Activated CD8-positive, alpha-beta memory T cell treated with anti-CD3 and anti-CD28 coated beads for 36 hours (primary cell): Measurements from ENCODE around the gene BLTP2. TPM values are rescaled to one million over a fixed set of nuclear protein-coding genes. Genes with fewer than 3 reads are reported as not detected.

ENCODE experiments used
- CTCF ChIA-PET: fragments of 350-600 bp; sonication (Branson Sonifier 250); formaldehyde crosslinking; loops from one replicate; lab custom pipeline; 2021; ENCODE audit warnings: antibody characterized with exemption; lab: Charles Lee
- POLR2A ChIA-PET: fragments of 350-600 bp; sonication (Branson Sonifier 250); formaldehyde crosslinking; loops from one replicate; lab custom pipeline; 2021; ENCODE audit warnings: antibody characterized with exemption; lab: Charles Lee
- total RNA-seq, 2 experiments: library from RNA; stranded (reverse); gene quantifications; one replicate each; pipeline ENCODE4 v1.2.3, GENCODE V29; 2021

The BLTP2 gene
- total RNA-seq, 2 experiments from 2014 or later: 202 to 216 TPM

GRCh38 chr17:28658342-28658741, 13.4 kb upstream of the BLTP2 start:
- ChIA-PET POLR2A (interaction anchor here (0.8 kb wide), 1 partner anchor 125 kb away, joined by 10 read pairs; no protein-coding TSS in a partner anchor), CTCF (interaction anchor here (0.9 kb wide), 1 partner anchor 14 kb away, joined by 3 read pairs; no protein-coding TSS in a partner anchor)

- POLR2A ChIA-PET: no interaction called here
- CTCF ChIA-PET: interaction anchor here (0.9 kb wide), 1 partner anchor 14 kb away, joined by 3 read pairs; no protein-coding TSS in a partner anchor
These were observed 12.8 kb upstream of the BLTP2 start for GRCh38 chr17:28657756-28658155.

GRCh38 chr17:28655160-28655559, 10.2 kb upstream of the BLTP2 start:
- POLR2A ChIA-PET: interaction anchor here (0.7 kb wide), 1 partner anchor 14 kb away, joined by 3 read pairs; no protein-coding TSS in a partner anchor
- CTCF ChIA-PET: no interaction called here

- POLR2A ChIA-PET: no interaction called here
- CTCF ChIA-PET: interaction anchor here (0.9 to 1.1 kb wide), 2 partner anchors 12 to 78 kb away, joined by 3 read pairs; partner anchors contain the start of gene TLCD1
These were observed 3.7 kb upstream of the BLTP2 start for GRCh38 chr17:28648698-28649097.

- POLR2A ChIA-PET: interaction anchor here (1.0 to 4.2 kb wide), 3 partner anchors 16 to 311 kb away, joined by 3 to 30 read pairs (median 12); partner anchors contain the start of genes IFT20, PROCA1, SDF2 and SUPT6H
- CTCF ChIA-PET: interaction anchor here (1.0 to 1.6 kb wide), 6 partner anchors 16 to 106 kb away, joined by 3 to 8 read pairs (median 3); partner anchors contain the start of genes RPL23A, SDF2 and SUPT6H
These were observed 1.2 kb upstream of the BLTP2 start for GRCh38 chr17:28646039-28646754.

GRCh38 chr17:28645576-28645939, 600 bp upstream of the BLTP2 start:
- ChIA-PET CTCF (interaction anchor here (0.9 to 3.1 kb wide), 7 partner anchors 17 to 106 kb away, joined by 3 to 15 read pairs (median 3); partner anchors contain the start of genes RPL23A, SDF2 and SUPT6H), POLR2A (interaction anchor here (0.5 to 4.2 kb wide), 8 partner anchors 13 to 81 kb away, joined by 3 to 30 read pairs (median 5); partner anchors contain the start of genes PIGS, PROCA1, SDF2 and SUPT6H)

- ChIA-PET POLR2A (interaction anchor here (0.6 to 4.2 kb wide), 9 partner anchors 12 to 67 kb away, joined by 3 to 30 read pairs (median 4); partner anchors contain the start of genes PROCA1, SDF2 and SUPT6H), CTCF (interaction anchor here (0.5 to 3.1 kb wide), 10 partner anchors 13 to 118 kb away, joined by 3 to 15 read pairs (median 3); partner anchors contain the start of genes PROCA1, SDF2 and SUPT6H)
These were observed 773 bp downstream of the BLTP2 start for GRCh38 chr17:28643983-28644786.

GRCh38 chr17:28641579-28641978, 3.4 kb downstream of the BLTP2 start:
- CTCF ChIA-PET: interaction anchor here (0.6 to 1.1 kb wide), 2 partner anchors 11 to 16 kb away, joined by 3 to 4 read pairs; no protein-coding TSS in a partner anchor
- POLR2A ChIA-PET: interaction anchor here (0.6 to 0.8 kb wide), 3 partner anchors 12 to 20 kb away, joined by 3 to 4 read pairs (median 3); partner anchors contain the start of genes SDF2 and SUPT6H

GRCh38 chr17:28635506-28635905, 9.5 kb downstream of the BLTP2 start:
- CTCF ChIA-PET: no interaction called here
- POLR2A ChIA-PET: no interaction called here

GRCh38 chr17:28634206-28634865, 10.6 kb downstream of the BLTP2 start:
- CTCF ChIA-PET: interaction anchor here (0.5 to 1.7 kb wide), 4 partner anchors 15 to 125 kb away, joined by 3 to 6 read pairs (median 4); no protein-coding TSS in a partner anchor
- POLR2A ChIA-PET: interaction anchor here (0.7 kb wide), 1 partner anchor 8 kb away, joined by 4 read pairs; no protein-coding TSS in a partner anchor

- POLR2A ChIA-PET: no interaction called here
- CTCF ChIA-PET: no interaction called here
These were observed 18.1 kb downstream of the BLTP2 start for GRCh38 chr17:28626818-28627217.

GRCh38 chr17:28624148-28624547, 20.8 kb downstream of the BLTP2 start:
- ChIA-PET CTCF (interaction anchor here (0.5 to 1.7 kb wide), 2 partner anchors 11 to 14 kb away, joined by 3 to 5 read pairs; no protein-coding TSS in a partner anchor), POLR2A (no interaction called here)

GRCh38 chr17:28623696-28624095, 21.3 kb downstream of the BLTP2 start:
- CTCF ChIA-PET: no interaction called here

GRCh38 chr17:28622186-28622585, 22.8 kb downstream of the BLTP2 start:
- POLR2A ChIA-PET: no interaction called here
- CTCF ChIA-PET: no interaction called here

More at GRCh38 chr17:28623696-28624095, 21.3 kb downstream of the BLTP2 start:
- POLR2A ChIA-PET: no interaction called here

GRCh38 chr17:28620010-28620409, 24.9 kb downstream of the BLTP2 start:
- POLR2A ChIA-PET: no interaction called here
- CTCF ChIA-PET: no interaction called here

GRCh38 chr17:28618464-28618863, 26.5 kb downstream of the BLTP2 start:
- POLR2A ChIA-PET: no interaction called here

GRCh38 chr17:28616281-28616680, 28.7 kb downstream of the BLTP2 start:
- CTCF ChIA-PET: no interaction called here

More at GRCh38 chr17:28618464-28618863, 26.5 kb downstream of the BLTP2 start:
- CTCF ChIA-PET: interaction anchor here (0.9 kb wide), 1 partner anchor 70 kb away, joined by 3 read pairs; no protein-coding TSS in a partner anchor

More at GRCh38 chr17:28616281-28616680, 28.7 kb downstream of the BLTP2 start:
- POLR2A ChIA-PET: no interaction called here
